ENCODE measurements around the gene HYAL4. TPM values are rescaled to one million over a fixed set of nuclear protein-coding genes. Genes with fewer than 3 reads are reported as not detected.

HYAL4 gene
- polyA plus RNA-seq, 3 donors, result not detected

DNA sequence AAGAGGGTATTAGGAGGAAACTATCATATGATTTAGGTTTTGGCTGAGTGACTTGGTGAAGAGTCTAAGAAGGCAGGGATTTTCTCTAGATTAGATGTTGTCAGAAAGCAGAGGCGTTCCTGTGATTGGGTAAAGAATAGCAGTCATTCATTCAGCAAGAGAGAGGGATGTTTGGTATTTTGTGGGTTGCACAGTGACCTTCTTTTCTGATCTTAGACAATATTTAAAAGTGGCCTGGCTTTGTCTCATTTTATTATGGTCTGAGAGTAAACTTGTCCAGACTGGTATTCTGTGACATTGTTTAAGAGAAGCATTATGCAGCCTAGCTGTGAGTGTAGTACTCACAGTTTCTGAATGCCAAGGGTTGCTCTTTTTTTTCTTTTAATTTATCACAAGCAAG lies 18.5 kb downstream of the HYAL4 start:
- Histone ChIP-seq H3K9ac (ENCODE audit: insufficient read depth, low read length, poor library complexity, severe bottlenecking) (no peak overlapping the region), H2AFZ (ENCODE audit: insufficient read depth, low read depth, low read length, poor library complexity, severe bottlenecking) (no peak overlapping the region), H3K27ac (ENCODE audit: low read depth in 1 of 2, low read length in 2 of 2) (no peak overlapping the region), H4K20me1 (ENCODE audit: insufficient read depth, low read length) (no peaks in the 10 kb centered on the region), H3K4me3 (replicated peaks in 1 of 3; ENCODE audit: low read depth in 2 of 3, low read length in 3 of 3) (no peak overlapping the region), H3K4me2 (replicated peaks; ENCODE audit: extremely low read depth, low read length, poor library complexity, severe bottlenecking) (no peak overlapping the region), H3K9me3 (replicated peaks in 1 of 2; ENCODE audit: control insufficient read depth in 1 of 2, insufficient read depth in 1 of 2, low read length in 2 of 2) (peaks cover 0 to 6% of the 10 kb centered on the region in 2 donors), H3K79me2 (ENCODE audit: insufficient read depth, low read length) (no peaks in the 10 kb centered on the region), H3K4me1 (ENCODE audit: control insufficient read depth in 1 of 2, insufficient read depth in 2 of 2, low read length in 2 of 2) (peaks cover 26 to 31% of the 10 kb centered on the region in 2 donors), H3K36me3 (replicated peaks in 1 of 2; ENCODE audit: control insufficient read depth in 1 of 2, insufficient read depth in 2 of 2, low read length in 2 of 2) (no peaks in the 10 kb centered on the region), H3K27me3 (ENCODE audit: control insufficient read depth in 2 of 2, insufficient read depth in 2 of 2, low read length in 2 of 2) (no peaks in the 10 kb centered on the region)
- Mint-ChIP-seq H3K4me3 (no peak overlapping the region), H3K4me1 (peaks cover 41% of the 10 kb centered on the region), H3K36me3 (no peaks in the 10 kb centered on the region), H3K27ac (no peak overlapping the region), H3K9me3 (peaks cover 2 to 17% (median 7%) of the 10 kb centered on the region in 7 donors), H3K27me3 (ENCODE audit: low read depth in 3 of 3) (peaks cover 0 to 4% (median 3%) of the 10 kb centered on the region in 3 donors)
- 100% methylated on average over 1 of the region's 1 CpG for WGBS (ENCODE audit: insufficient coverage)
- intact Hi-C loops (cut with micrococcal nuclease), result loop anchor here in 1 of 2 donors (5.0 kb wide), 1 partner anchor 66 kb away; no protein-coding TSS in a partner anchor
- no peak for DNase-seq
- TF ChIP-seq, protein P1, sequence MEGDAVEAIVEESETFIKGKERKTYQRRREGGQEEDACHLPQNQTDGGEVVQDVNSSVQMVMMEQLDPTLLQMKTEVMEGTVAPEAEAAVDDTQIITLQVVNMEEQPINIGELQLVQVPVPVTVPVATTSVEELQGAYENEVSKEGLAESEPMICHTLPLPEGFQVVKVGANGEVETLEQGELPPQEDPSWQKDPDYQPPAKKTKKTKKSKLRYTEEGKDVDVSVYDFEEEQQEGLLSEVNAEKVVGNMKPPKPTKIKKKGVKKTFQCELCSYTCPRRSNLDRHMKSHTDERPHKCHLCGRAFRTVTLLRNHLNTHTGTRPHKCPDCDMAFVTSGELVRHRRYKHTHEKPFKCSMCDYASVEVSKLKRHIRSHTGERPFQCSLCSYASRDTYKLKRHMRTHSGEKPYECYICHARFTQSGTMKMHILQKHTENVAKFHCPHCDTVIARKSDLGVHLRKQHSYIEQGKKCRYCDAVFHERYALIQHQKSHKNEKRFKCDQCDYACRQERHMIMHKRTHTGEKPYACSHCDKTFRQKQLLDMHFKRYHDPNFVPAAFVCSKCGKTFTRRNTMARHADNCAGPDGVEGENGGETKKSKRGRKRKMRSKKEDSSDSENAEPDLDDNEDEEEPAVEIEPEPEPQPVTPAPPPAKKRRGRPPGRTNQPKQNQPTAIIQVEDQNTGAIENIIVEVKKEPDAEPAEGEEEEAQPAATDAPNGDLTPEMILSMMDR (IDR thresholded peaks at IDR 0.05), result no peak

DNA sequence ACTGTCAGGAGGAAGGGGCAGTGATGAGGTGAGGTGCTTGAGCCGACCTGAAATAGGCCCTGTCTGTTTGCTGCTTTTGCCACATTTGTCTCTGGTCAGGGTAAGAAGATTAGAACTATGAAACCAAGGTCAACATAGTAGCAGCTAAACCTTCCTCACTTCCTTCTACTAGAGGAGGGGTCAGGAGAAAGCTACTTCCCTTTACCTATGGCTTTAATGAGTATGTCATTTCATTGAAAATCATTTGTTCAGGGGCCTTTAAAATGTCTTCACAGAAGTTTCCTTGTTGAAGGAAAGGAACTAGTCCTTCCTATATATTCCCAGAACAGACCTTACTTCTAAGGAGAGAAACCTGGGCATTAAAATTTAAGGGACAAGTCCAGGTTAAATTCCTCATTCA lies 19.0 kb downstream of the HYAL4 start:
- intact Hi-C loops (cut with micrococcal nuclease), result loop anchor here in 1 of 2 donors (5.0 kb wide), 1 partner anchor 67 kb away; no protein-coding TSS in a partner anchor
- Mint-ChIP-seq H3K4me1 (peaks cover 41% of the 10 kb centered on the region), H3K36me3 (no peaks in the 10 kb centered on the region), H3K27me3 (ENCODE audit: low read depth in 3 of 3) (peaks cover 0 to 3% (median 2%) of the 10 kb centered on the region in 3 donors), H3K4me3 (no peak overlapping the region), H3K9me3 (peaks cover 2 to 15% (median 7%) of the 10 kb centered on the region in 7 donors), H3K27ac (peak overlapping the region in 1 of 7 donors; percentile 66)
- no peak for DNase-seq
- TF ChIP-seq, protein P1 (IDR thresholded peaks at IDR 0.05), result no peak
- Histone ChIP-seq H3K27ac (ENCODE audit: low read depth in 1 of 2, low read length in 2 of 2) (no peak overlapping the region), H3K4me2 (replicated peaks; ENCODE audit: extremely low read depth, low read length, poor library complexity, severe bottlenecking) (no peak overlapping the region), H4K20me1 (ENCODE audit: insufficient read depth, low read length) (no peaks in the 10 kb centered on the region), H3K36me3 (replicated peaks in 1 of 2; ENCODE audit: control insufficient read depth in 1 of 2, insufficient read depth in 2 of 2, low read length in 2 of 2) (no peaks in the 10 kb centered on the region), H3K9ac (ENCODE audit: insufficient read depth, low read length, poor library complexity, severe bottlenecking) (no peak overlapping the region), H3K4me3 (replicated peaks in 1 of 3; ENCODE audit: low read depth in 2 of 3, low read length in 3 of 3) (no peak overlapping the region), H3K4me1 (ENCODE audit: control insufficient read depth in 1 of 2, insufficient read depth in 2 of 2, low read length in 2 of 2) (peaks cover 26 to 31% of the 10 kb centered on the region in 2 donors), H3K79me2 (ENCODE audit: insufficient read depth, low read length) (no peaks in the 10 kb centered on the region), H3K27me3 (ENCODE audit: control insufficient read depth in 2 of 2, insufficient read depth in 2 of 2, low read length in 2 of 2) (no peaks in the 10 kb centered on the region), H3K9me3 (replicated peaks in 1 of 2; ENCODE audit: control insufficient read depth in 1 of 2, insufficient read depth in 1 of 2, low read length in 2 of 2) (peaks cover 0 to 6% of the 10 kb centered on the region in 2 donors), H2AFZ (ENCODE audit: insufficient read depth, low read depth, low read length, poor library complexity, severe bottlenecking) (peak overlapping the region; percentile 42)
- WGBS (ENCODE audit: insufficient coverage), result no CpG with 5 or more reads among the region's 1 CpG
